Right ventricle myocardium superior (tissue), 1 donor: ENCODE data around the gene SPART. TPM values are rescaled to one million over a fixed set of nuclear protein-coding genes. Genes with fewer than 3 reads are reported as not detected.
"Not testable (repeated sequence)": the region's sequence is repeated elsewhere in the genome, so short reads cannot be mapped to it uniquely, and the experiment has no call there.

Source experiments
- ATAC-seq: fragments of 200-7000 bp; cut with Tn5 transposase; one replicate; pipeline ENCODE4 v1.9.1; 2020; ENCODE audit warnings: mild to moderate bottlenecking; ENCODE audit not compliant: poor library complexity
- DNase-seq: peaks from one replicate; pipeline ENCODE4 v3.0.0-alpha.2; 2020
- intact Hi-C: fragments of 100-400 bp; cut with DNase I; formaldehyde crosslinking; loops from one replicate; pipeline ENCODE4 v1.11.2; 2022
- total RNA-seq: library from RNA; stranded (reverse); fragmentation: NEBNext Ultra II Directional; extraction: Animal tissue kit (Norgen Biotek cat#: 25700); gene quantifications from one replicate; pipeline ENCODE4 v1.2.1, GENCODE V29; 2021
- donor health status: DM: no; HTN: yes; CAD: no; lungs with severe emphysema.

Gene SPART
- total RNA-seq, 1 donor from 2014 or later: 35.2 TPM

- intact Hi-C loops: no loop called here
- ATAC-seq: no peak
- DNase-seq: no peak
Observed at GRCh38 chr13:36325912-36326311, 20.3 kb downstream of the SPART start.

- DNase-seq, ATAC-seq, intact Hi-C loops: not testable (repeated sequence)
Observed at GRCh38 chr13:36324881-36325280, 21.3 kb downstream of the SPART start.

- ATAC-seq (no peak), DNase-seq (no peak)
- intact Hi-C loops: no loop called here
Observed at GRCh38 chr13:36323951-36324566, 22.1 kb downstream of the SPART start.

- intact Hi-C loops: no loop called here
Observed at GRCh38 chr13:36323408-36323807, 22.8 kb downstream of the SPART start.

GRCh38 chr13:36319793-36320192 is 26.4 kb downstream of the SPART start:
- intact Hi-C loops, DNase-seq, ATAC-seq: not testable (repeated sequence)

More at GRCh38 chr13:36323408-36323807, 22.8 kb downstream of the SPART start:
- DNase-seq: no peak
- no peak for ATAC-seq

GRCh38 chr13:36313047-36313969 is 32.9 kb downstream of the SPART start:
- intact Hi-C loops: no loop called here
- ATAC-seq (no peak), DNase-seq (no peak)

- ATAC-seq: no peak
- no peak for DNase-seq
- intact Hi-C loops: no loop called here
Observed at GRCh38 chr13:36310417-36311108, 35.6 kb downstream of the SPART start.

- no peak for DNase-seq
- intact Hi-C loops: no loop called here
- ATAC-seq: no peak
Observed at GRCh38 chr13:36302289-36302688, 43.9 kb downstream of the SPART start.

- ATAC-seq, DNase-seq, intact Hi-C loops: not testable (repeated sequence)
Observed at GRCh38 chr13:36299469-36299868, 46.7 kb downstream of the SPART start.

GRCh38 chr13:36298535-36299068 is 47.6 kb downstream of the SPART start:
- ATAC-seq: peak; percentile 22

GRCh38 chr13:36297366-36298338 is 48.5 kb downstream of the SPART start, which contains the start of gene CCDC169:
TSS of gene CCDC169 (minus strand) at chr13:36297814. CDS start at chr13:36297719, 95 bp downstream.
- ATAC-seq: peak; percentile 93
- intact Hi-C loops: no loop called here

More at GRCh38 chr13:36298535-36299068, 47.6 kb downstream of the SPART start:
- intact Hi-C loops: no loop called here
- DNase-seq: no peak

GRCh38 chr13:36294096-36294495 is 52.1 kb downstream of the SPART start:
- ATAC-seq (no peak), DNase-seq (no peak)
- intact Hi-C loops: no loop called here

More at GRCh38 chr13:36297366-36298338, 48.5 kb downstream of the SPART start, which contains the start of gene CCDC169:
- peak; percentile 81 for DNase-seq

GRCh38 chr13:36293497-36293896 is 52.7 kb downstream of the SPART start:
- DNase-seq (no peak), ATAC-seq (no peak)
- intact Hi-C loops: no loop called here

GRCh38 chr13:36288794-36289391 is 57.3 kb downstream of the SPART start:
- ATAC-seq: no peak
- no peak for DNase-seq
- intact Hi-C loops: loop anchor here (10.0 kb wide), 1 partner anchor 446 kb away; no protein-coding TSS in a partner anchor

GRCh38 chr13:36286006-36286405 is 60.2 kb downstream of the SPART start:
- intact Hi-C loops: loop anchor here (10.0 kb wide), 1 partner anchor 449 kb away; no protein-coding TSS in a partner anchor
- no peak for ATAC-seq
- DNase-seq: no peak

GRCh38 chr13:36282821-36283432 is 63.3 kb downstream of the SPART start:
- intact Hi-C loops: loop anchor here (5.0 to 10.0 kb wide), 2 partner anchors 114 to 452 kb away; no protein-coding TSS in a partner anchor
- DNase-seq: no peak
- peak; percentile 61 for ATAC-seq
